ENCODE results near the gene PARS2.

- TF ChIP-seq EZH2 (IDR thresholded peaks at IDR 0.05; ENCODE audit: low read length) (no peak), CTCF (optimal IDR thresholded peaks at IDR 0.05 in 1 of 3, IDR thresholded peaks at IDR 0.05 in 1 of 3, conservative IDR thresholded peaks at IDR 0.05 in 1 of 3; ENCODE audit: extremely low read depth in 1 of 3, insufficient read depth in 2 of 3, low read length in 3 of 3) (peak in 2 of 3 experiments; percentile 37 to 43)
These were observed 44.3 kb upstream of the PARS2 start for GRCh38 chr1:54808443-54809207.
